Mucosa of descending colon (tissue), 3 donors: ENCODE measurements around the gene CACNA1C. TPM values are rescaled to one million over a fixed set of nuclear protein-coding genes. Genes with fewer than 3 reads are reported as not detected.

Source experiments
- ATAC-seq: fragments of 200-7000 bp; cut with Tn5 transposase; one replicate; pipeline ENCODE4 v1.9.1; 2020; ENCODE audit warnings: mild to moderate bottlenecking, moderate library complexity
- DNase-seq, 3 donors: peaks; one replicate each; pipeline ENCODE4 v3.0.0-alpha.2; 2020
- H3K36me3 ChIP-seq: fragments of 200-600 bp; one replicate; pipeline ENCODE4 v1.8.0; 2021; ENCODE audit warnings: low read depth, mild to moderate bottlenecking
- H3K4me1 ChIP-seq: fragments of 200-600 bp; one replicate; pipeline ENCODE4 v1.8.0; 2021; ENCODE audit warnings: low read depth, mild to moderate bottlenecking
- H3K4me3 ChIP-seq: fragments of 200-600 bp; one replicate; pipeline ENCODE4 v1.8.0; 2021; ENCODE audit warnings: mild to moderate bottlenecking
- H3K9me3 ChIP-seq: fragments of 200-600 bp; one replicate; pipeline ENCODE4 v1.8.0; 2021; ENCODE audit warnings: mild to moderate bottlenecking
- CTCF ChIP-seq: fragments of 200-600 bp; IDR thresholded peaks from one replicate; pipeline ENCODE4 v1.8.0; 2022; ENCODE audit warnings: antibody characterized with exemption, mild to moderate bottlenecking
- intact Hi-C, 2 donors: fragments of 100-400 bp; cut with DNase I in 1 of 2; cut with micrococcal nuclease in 1 of 2; formaldehyde crosslinking; loops; one replicate each; pipeline versions ENCODE4 v1.11.0 to v1.11.1; 2022; cut with DNase I, micrococcal nuclease
- total RNA-seq, 3 donors: library from RNA; stranded (reverse); fragmentation: NEBNext Ultra II Directional in 2 of 3; extraction: Animal tissue kit (Norgen Biotek cat#: 25700) in 2 of 3; gene quantifications; one replicate each; pipeline versions ENCODE4 v1.2.1 to v1.2.4, GENCODE V29; 2021 to 2023
- donor health status: DM: no; HTN: no; CAD: no; lungs with moderate emphysema.
- donor health status: DM: no; HTN: no; CAD: no.
- donor health status: DM: no; HTN: yes; CAD: no.

The CACNA1C gene
- total RNA-seq, 3 donors from 2014 or later: 5.5 to 89.4 (median 9.2) TPM

GRCh38 chr12:2347844-2348481, 295.2 kb downstream of the CACNA1C start:
- intact Hi-C loops: no loop called here
- ATAC-seq: peak; percentile 8
- DNase-seq: no peak
- TF ChIP-seq CTCF: no peak
- Histone ChIP-seq H3K4me3 (no peak overlapping the region), H3K4me1 (peaks cover 5% of the 10 kb centered on the region), H3K36me3 (no peaks in the 10 kb centered on the region), H3K9me3 (no peaks in the 10 kb centered on the region)

- no peaks in the 10 kb centered on the region for H3K9me3 ChIP-seq
- no peak for TF ChIP-seq CTCF
- H3K4me1 ChIP-seq: peaks cover 5% of the 10 kb centered on the region
- no peak for DNase-seq
- no peak for ATAC-seq
- no peaks in the 10 kb centered on the region for H3K36me3 ChIP-seq
- no peak overlapping the region for H3K4me3 ChIP-seq
- intact Hi-C loops: no loop called here
Measured at GRCh38 chr12:2348482-2348852, 295.7 kb downstream of the CACNA1C start.

GRCh38 chr12:2351161-2351560, 298.4 kb downstream of the CACNA1C start:
- intact Hi-C loops: no loop called here
- no peak for ATAC-seq
- H3K36me3 ChIP-seq: no peaks in the 10 kb centered on the region
- no peaks in the 10 kb centered on the region for H3K4me1 ChIP-seq
- H3K9me3 ChIP-seq: no peaks in the 10 kb centered on the region
- no peak for DNase-seq
- TF ChIP-seq CTCF: no peak
- H3K4me3 ChIP-seq: no peak overlapping the region

GRCh38 chr12:2352203-2352602, 299.4 kb downstream of the CACNA1C start:
- intact Hi-C loops: no loop called here

GRCh38 chr12:2353281-2353680, 300.5 kb downstream of the CACNA1C start:
- TF ChIP-seq CTCF: no peak
- Histone ChIP-seq H3K4me3 (no peak overlapping the region), H3K9me3 (no peaks in the 10 kb centered on the region), H3K4me1 (no peaks in the 10 kb centered on the region), H3K36me3 (no peaks in the 10 kb centered on the region)
- ATAC-seq (no peak), DNase-seq (no peak)
- intact Hi-C loops: no loop called here

More at GRCh38 chr12:2352203-2352602, 299.4 kb downstream of the CACNA1C start:
- Histone ChIP-seq H3K36me3 (no peaks in the 10 kb centered on the region), H3K9me3 (no peaks in the 10 kb centered on the region), H3K4me3 (no peak overlapping the region), H3K4me1 (no peaks in the 10 kb centered on the region)
- ATAC-seq: no peak
- TF ChIP-seq CTCF: no peak
- no peak for DNase-seq

- no peaks in the 10 kb centered on the region for H3K4me1 ChIP-seq
- no peak overlapping the region for H3K4me3 ChIP-seq
- no peaks in the 10 kb centered on the region for H3K36me3 ChIP-seq
- no peak for ATAC-seq
- intact Hi-C loops: no loop called here
- no peak for TF ChIP-seq CTCF
- no peak for DNase-seq
- no peaks in the 10 kb centered on the region for H3K9me3 ChIP-seq
Measured at GRCh38 chr12:2353691-2354090, 300.9 kb downstream of the CACNA1C start.
